HEK293 (cell line): Measurements from ENCODE around the gene SLC2A4RG.

Source experiments
- CTCF ChIP-seq: fragments of 450-650 bp; formaldehyde crosslinking; IDR thresholded peaks from 2 replicates; pipeline ENCODE4 v1.5.1; 2016; ENCODE audit warnings: missing biosample characterization, missing genetic modification characterization
- ZBTB7A ChIP-seq: fragments of 450-650 bp; formaldehyde crosslinking; IDR thresholded peaks from 2 replicates; pipeline ENCODE4 v1.5.1; 2016; ENCODE audit warnings: low read depth, missing biosample characterization, missing genetic modification characterization
- ZNF132 ChIP-seq: fragments of 450-650 bp; formaldehyde crosslinking; IDR thresholded peaks from 2 replicates; pipeline ENCODE4 v1.5.1; 2017; ENCODE audit warnings: missing biosample characterization, missing genetic modification characterization, borderline replicate concordance
- ZNF677 ChIP-seq: fragments of 450-650 bp; IDR thresholded peaks from 2 replicates; pipeline ENCODE4 v1.5.0; 2018; ENCODE audit warnings: missing biosample characterization, mild to moderate bottlenecking, missing genetic modification characterization, moderate library complexity
- ZNF792 ChIP-seq: fragments of 450-650 bp; formaldehyde crosslinking; IDR thresholded peaks from 2 replicates; pipeline ENCODE4 v1.5.1; 2016; ENCODE audit warnings: missing biosample characterization, missing genetic modification characterization

GRCh38 chr20:63697868-63698545, 41.6 kb upstream of the SLC2A4RG start:
- TF ChIP-seq ZNF792 (tag by site-specific recombination) (no peak), ZBTB7A (no peak), CTCF (tag by site-specific recombination) (no peak), ZNF677 (tag by site-specific recombination) (no peak), ZNF132 (no peak)
